Fibroblast of lung (primary cell): Measurements from ENCODE around the gene TAL2.

Experiments
- CTCF ChIP-seq, 2 donors: IDR thresholded peaks in 1 of 2; conservative IDR thresholded peaks in 1 of 2; 1 replicate in 1 of 2; 2 replicates in 1 of 2; pipeline ENCODE4 v1.5.1; 2011 to 2012; ENCODE audit warnings: low read length in 2 of 2, control low read depth in 1 of 2, inconsistent platforms in 1 of 2, low read depth in 1 of 2, mild to moderate bottlenecking in 1 of 2
- EZH2 ChIP-seq: IDR thresholded peaks from 2 replicates; pipeline ENCODE4 v1.5.1; 2012; ENCODE audit warnings: low read length, control low read depth, mild to moderate bottlenecking; ENCODE audit errors: missing control alignments

GRCh38 chr9:105678163-105678562 lies 15.9 kb downstream of the TAL2 start:
- TF ChIP-seq CTCF (conservative IDR thresholded peaks at IDR 0.05 in 1 of 2, IDR thresholded peaks at IDR 0.05 in 1 of 2; ENCODE audit: low read depth in 1 of 2, low read length in 2 of 2), result no peak
- TF ChIP-seq EZH2, result no peak
